Measurements from ENCODE around the gene TERC. TPM values are rescaled to one million over a fixed set of nuclear protein-coding genes. Genes with fewer than 3 reads are reported as not detected.

TERC gene
- total RNA-seq (100 to 1,000 TPM in 2 of 7 donors, 1 to 10 TPM in 5; 2.4 to 467 (median 5.2) TPM), polyA plus RNA-seq (not detected)
- long read RNA-seq, donor 1, result 0 reads
- long read RNA-seq, donor 2, result 0 reads
- long read RNA-seq, donor 3, result 0 reads

DNA sequence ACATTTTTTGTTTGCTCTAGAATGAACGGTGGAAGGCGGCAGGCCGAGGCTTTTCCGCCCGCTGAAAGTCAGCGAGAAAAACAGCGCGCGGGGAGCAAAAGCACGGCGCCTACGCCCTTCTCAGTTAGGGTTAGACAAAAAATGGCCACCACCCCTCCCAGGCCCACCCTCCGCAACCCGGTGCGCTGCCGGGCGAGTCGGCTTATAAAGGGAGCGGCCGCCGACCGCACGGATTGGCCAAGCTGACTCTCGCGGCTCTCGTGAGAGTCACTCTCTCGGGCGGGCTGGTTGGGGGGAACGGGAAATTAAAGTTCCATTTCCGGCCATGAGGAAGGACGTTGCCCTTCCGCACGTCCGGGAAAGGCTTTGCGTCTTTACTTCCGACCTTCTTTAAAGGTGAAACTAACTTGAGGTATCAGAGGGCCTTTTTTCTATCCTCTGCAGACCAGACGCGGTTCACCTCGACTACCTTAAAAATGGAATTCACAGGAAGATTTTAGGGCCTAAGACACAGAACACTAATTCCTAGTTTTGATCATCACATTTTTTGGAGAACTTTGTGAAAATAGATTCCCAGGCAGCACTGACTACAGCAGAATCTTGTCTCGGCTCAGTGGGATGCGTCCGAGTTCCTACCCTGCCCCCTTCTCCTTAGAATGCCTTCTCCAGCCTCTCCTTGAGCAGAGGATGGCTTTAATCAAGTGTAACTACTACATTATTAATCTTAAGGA is at the start of gene TERC:
Gene TERC, minus strand, starts transcription at position 179 of the 731 bp plus-strand sequence.
- no peaks in the 10 kb centered on the region for H3K36me3 ChIP-seq
- TF ChIP-seq POLR2A (IDR thresholded peaks at IDR 0.05), result peak; percentile 97
- peak; percentile 72 for TF ChIP-seq EP300 (IDR thresholded peaks at IDR 0.05)
- TF ChIP-seq, protein P1, sequence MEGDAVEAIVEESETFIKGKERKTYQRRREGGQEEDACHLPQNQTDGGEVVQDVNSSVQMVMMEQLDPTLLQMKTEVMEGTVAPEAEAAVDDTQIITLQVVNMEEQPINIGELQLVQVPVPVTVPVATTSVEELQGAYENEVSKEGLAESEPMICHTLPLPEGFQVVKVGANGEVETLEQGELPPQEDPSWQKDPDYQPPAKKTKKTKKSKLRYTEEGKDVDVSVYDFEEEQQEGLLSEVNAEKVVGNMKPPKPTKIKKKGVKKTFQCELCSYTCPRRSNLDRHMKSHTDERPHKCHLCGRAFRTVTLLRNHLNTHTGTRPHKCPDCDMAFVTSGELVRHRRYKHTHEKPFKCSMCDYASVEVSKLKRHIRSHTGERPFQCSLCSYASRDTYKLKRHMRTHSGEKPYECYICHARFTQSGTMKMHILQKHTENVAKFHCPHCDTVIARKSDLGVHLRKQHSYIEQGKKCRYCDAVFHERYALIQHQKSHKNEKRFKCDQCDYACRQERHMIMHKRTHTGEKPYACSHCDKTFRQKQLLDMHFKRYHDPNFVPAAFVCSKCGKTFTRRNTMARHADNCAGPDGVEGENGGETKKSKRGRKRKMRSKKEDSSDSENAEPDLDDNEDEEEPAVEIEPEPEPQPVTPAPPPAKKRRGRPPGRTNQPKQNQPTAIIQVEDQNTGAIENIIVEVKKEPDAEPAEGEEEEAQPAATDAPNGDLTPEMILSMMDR (IDR thresholded peaks at IDR 0.05), result peak in 1 of 3 donors; percentile 12
- DNase-seq, result peak; percentile 95 to 96 (median 95)
- no peaks in the 10 kb centered on the region for H3K27me3 ChIP-seq
- peak within 1 kb of the TSS; percentile 69 for H3K4me3 ChIP-seq
- intact Hi-C loops (cut with DNase I), result loop anchor here in 1 of 4 donors (10.0 kb wide), 1 partner anchor 200 kb away; the partner anchor contains the start of gene SEC62
- no peaks in the 10 kb centered on the region for H3K4me1 ChIP-seq (ENCODE audit: insufficient read depth)
- H3K27ac ChIP-seq, result peak within 1 kb of the TSS; percentile 90 to 96
- H3K9me3 ChIP-seq, result no peaks in the 10 kb centered on the region
- WGBS, 3 donors, result 1 to 2% (median 2%) methylated on average over 42 of the region's 42 CpGs

DNA sequence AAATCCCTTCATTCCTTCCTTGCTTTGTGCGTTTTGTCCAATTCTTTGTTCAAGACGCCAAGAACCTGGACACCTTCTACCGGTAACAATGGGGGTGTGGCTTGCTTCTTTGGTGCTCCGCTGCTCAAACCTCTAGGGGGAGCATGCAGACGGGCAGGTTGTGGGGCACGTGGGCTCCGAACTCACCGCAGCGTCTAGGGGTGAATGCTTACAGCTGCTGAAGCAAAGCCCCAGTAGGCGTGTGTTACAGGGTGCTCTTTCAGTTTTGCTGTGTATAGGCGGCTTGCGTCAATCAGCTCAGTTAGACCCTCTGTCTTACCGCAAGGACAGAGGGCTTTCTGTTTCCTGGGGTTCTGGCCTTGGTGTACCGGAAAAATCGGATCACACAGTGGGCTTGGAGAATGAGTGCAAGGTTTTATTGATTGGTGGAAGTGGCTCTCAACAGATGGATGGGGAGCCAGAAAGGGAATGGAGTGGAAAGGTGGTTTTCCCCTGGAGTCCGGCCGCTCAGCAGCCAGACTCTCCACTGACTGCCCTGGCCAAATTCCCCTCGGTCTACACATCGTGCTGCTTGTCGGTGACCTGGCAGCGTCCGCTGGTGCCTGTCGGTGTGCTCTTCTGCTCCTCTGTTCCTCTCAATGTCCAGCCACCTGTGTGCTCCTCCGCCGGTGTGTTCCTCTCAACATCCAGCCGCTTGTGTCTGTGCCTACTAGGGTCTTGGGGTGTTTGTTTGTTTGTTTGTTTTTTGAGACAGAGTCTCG is 49.1 kb upstream of the TERC start:
- Histone ChIP-seq H3K4me1 (ENCODE audit: insufficient read depth) (no peaks in the 10 kb centered on the region), H3K36me3 (no peaks in the 10 kb centered on the region), H3K27ac (no peak overlapping the region), H3K9me3 (no peaks in the 10 kb centered on the region), H3K4me3 (peak overlapping the region; percentile 73), H3K27me3 (no peaks in the 10 kb centered on the region)
- DNase-seq, result peak; percentile 26 to 39 (median 30)
- 62 to 68% (median 65%) methylated on average over 27 of the region's 27 CpGs for WGBS, 3 donors
- TF ChIP-seq, protein P1 (IDR thresholded peaks at IDR 0.05), result no peak
- no peak for TF ChIP-seq EP300 (IDR thresholded peaks at IDR 0.05)
- intact Hi-C loops (cut with DNase I), result no loop called here

DNA sequence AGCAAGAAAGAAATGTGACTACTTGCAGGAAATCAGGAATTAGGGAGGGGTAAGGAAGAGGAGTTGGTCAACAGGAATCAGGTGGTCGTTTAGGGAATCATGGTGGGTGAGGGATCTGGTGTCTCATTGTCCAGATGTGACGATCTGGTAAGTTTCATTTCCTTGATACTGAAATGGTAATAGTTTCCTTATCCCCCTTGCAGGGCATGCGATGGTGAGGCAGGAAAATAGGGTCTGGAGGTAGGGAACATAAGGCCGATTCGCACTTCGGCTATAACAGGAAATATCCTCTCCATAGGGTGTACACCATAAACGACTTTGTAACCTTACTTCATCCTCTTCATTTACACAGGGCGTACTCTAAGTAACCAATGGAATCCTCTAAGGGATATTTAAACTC is 48.4 kb upstream of the TERC start:
- DNase-seq, result no peak
- WGBS, 3 donors, result 55 to 71% (median 56%) methylated on average over 8 of the region's 8 CpGs
- Histone ChIP-seq H3K9me3 (no peaks in the 10 kb centered on the region), H3K36me3 (no peaks in the 10 kb centered on the region), H3K4me1 (ENCODE audit: insufficient read depth) (peaks cover 2% of the 10 kb centered on the region), H3K4me3 (peak overlapping the region; percentile 73), H3K27ac (no peak overlapping the region), H3K27me3 (no peaks in the 10 kb centered on the region)
- TF ChIP-seq, protein P1 (IDR thresholded peaks at IDR 0.05), result no peak
- TF ChIP-seq POLR2A (IDR thresholded peaks at IDR 0.05) (no peak), EP300 (IDR thresholded peaks at IDR 0.05) (no peak)
- intact Hi-C loops (cut with DNase I), result no loop called here

DNA sequence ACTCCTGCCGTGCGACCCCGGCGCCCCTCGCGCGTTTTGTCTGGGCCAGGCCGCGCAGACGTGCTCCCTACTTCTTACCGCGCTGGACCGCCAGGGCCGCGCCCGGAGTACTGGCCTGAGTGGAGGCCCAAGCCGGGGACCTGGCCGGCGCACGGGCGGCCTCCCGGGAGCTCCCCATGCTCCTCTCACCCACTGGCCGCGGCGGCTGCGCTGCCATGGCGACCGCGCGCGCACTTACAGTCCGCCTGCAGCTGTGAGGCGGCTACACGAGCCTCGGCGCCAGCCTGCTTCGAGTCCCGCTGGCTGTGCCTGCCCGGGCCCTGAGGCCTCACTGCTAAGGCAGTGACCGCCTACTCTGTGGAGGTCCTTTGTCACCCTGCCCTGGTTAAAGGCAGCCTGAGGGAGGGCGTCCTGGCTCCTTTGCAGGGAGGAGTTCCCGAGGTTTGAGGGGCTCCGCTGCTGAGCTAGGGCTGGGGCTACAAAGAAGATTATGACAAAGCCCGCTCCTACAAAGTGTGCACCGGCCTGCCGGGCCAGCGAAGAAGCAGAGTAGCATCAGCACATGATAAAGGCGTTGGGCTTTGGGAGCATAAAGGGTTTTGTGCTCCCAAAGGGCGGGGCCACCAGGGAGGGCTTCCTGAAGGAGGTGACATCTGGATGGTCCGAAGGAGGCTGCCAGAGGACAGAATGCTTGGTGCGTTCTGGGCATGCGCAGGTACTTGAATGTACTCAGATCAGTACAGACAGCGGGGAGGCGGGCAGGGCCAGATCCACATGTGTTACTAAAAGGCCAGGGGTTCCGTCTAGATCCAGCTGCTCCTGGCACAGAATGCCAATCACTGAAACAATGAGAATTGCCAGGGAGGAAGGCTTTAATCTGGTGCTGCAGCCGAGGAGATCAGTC is 47.7 kb upstream of the TERC start, which contains the start of the genes LRRC34 and LRRIQ4:
Gene LRRC34, minus strand, starts transcription at position 573 of the 904 bp plus-strand sequence. Its CDS starts 356 bp downstream, at position 217.
Gene LRRIQ4, plus strand, starts transcription at position 539 of the 904 bp plus-strand sequence. CDS start 9,052 bp downstream, outside the sequence.
- Histone ChIP-seq H3K36me3 (no peaks in the 10 kb centered on the region), H3K27ac (peak within 1 kb of the TSS; percentile 44 to 88), H3K9me3 (no peaks in the 10 kb centered on the region), H3K4me1 (ENCODE audit: insufficient read depth) (peaks cover 2% of the 10 kb centered on the region), H3K27me3 (no peaks in the 10 kb centered on the region), H3K4me3 (peak within 1 kb of the TSS; percentile 73)
- DNase-seq, result peak; percentile 62 to 82 (median 71)
- WGBS, 3 donors, result 7 to 9% (median 7%) methylated on average over 40 to 56 of the region's 56 CpGs
- intact Hi-C loops (cut with DNase I), result no loop called here
- TF ChIP-seq EP300 (IDR thresholded peaks at IDR 0.05) (no peak), POLR2A (IDR thresholded peaks at IDR 0.05) (no peak)
- TF ChIP-seq, protein P1 (IDR thresholded peaks at IDR 0.05), result no peak

Measured in ovary (tissue), 10 donors.